OCI-LY1 (cell line): ENCODE measurements around the gene SH3D19.

Experiments
- CTCF ChIP-seq: fragments of 200-600 bp; sonication (generic), shearing (Covaris generic); IDR thresholded peaks from 2 replicates; pipeline ENCODE4 v1.5.1; 2017; ENCODE audit warnings: mild to moderate bottlenecking, antibody characterized with exemption, low read length, moderate library complexity, mixed read lengths
- EZH2 ChIP-seq: fragments of 200-600 bp; sonication (generic), shearing (Covaris generic); IDR thresholded peaks from 2 replicates; pipeline ENCODE4 v1.8.0; 2017; ENCODE audit warnings: borderline replicate concordance, mixed run types, mild to moderate bottlenecking, antibody characterized with exemption, low read length, moderate library complexity, mixed read lengths

GRCh38 chr4:151302432-151302831, 23.0 kb downstream of the SH3D19 start:
- no peak for TF ChIP-seq CTCF
- no peak for TF ChIP-seq EZH2
